GM12891 (cell line): ENCODE data around the gene FEM1C.

Experiments
- POLR2A ChIP-seq: IDR thresholded peaks from 2 replicates; pipeline ENCODE4 v1.6.1; 2011; ENCODE audit warnings: low read depth, low read length, control low read depth
- POLR2AphosphoS5 ChIP-seq: IDR thresholded peaks from 2 replicates; pipeline ENCODE4 v1.6.1; 2011; ENCODE audit warnings: low read depth, low read length, control low read depth
- TAF1 ChIP-seq: IDR thresholded peaks from 2 replicates; pipeline ENCODE4 v1.6.1; 2011; ENCODE audit warnings: low read depth, low read length, control low read depth

GRCh38 chr5:115472271-115473025 lies 72.1 kb downstream of the FEM1C start:
- no peak for TF ChIP-seq TAF1
- no peak for TF ChIP-seq POLR2A
- TF ChIP-seq POLR2AphosphoS5: no peak
